GM21526 (cell line): Measurements from ENCODE around the gene ZNF433.
"Not testable (repeated sequence)": the region's sequence is repeated elsewhere in the genome, so short reads cannot be mapped to it uniquely, and the experiment has no call there.

Experiments
- ATAC-seq: cut with Tn5 transposase; IDR thresholded peaks from one replicate; pipeline ENCODE4 v1.9.1; 2021; ENCODE audit warnings: moderate library complexity; ENCODE audit not compliant: unreplicated experiment, low FRiP score

ZNF433 gene

DNA sequence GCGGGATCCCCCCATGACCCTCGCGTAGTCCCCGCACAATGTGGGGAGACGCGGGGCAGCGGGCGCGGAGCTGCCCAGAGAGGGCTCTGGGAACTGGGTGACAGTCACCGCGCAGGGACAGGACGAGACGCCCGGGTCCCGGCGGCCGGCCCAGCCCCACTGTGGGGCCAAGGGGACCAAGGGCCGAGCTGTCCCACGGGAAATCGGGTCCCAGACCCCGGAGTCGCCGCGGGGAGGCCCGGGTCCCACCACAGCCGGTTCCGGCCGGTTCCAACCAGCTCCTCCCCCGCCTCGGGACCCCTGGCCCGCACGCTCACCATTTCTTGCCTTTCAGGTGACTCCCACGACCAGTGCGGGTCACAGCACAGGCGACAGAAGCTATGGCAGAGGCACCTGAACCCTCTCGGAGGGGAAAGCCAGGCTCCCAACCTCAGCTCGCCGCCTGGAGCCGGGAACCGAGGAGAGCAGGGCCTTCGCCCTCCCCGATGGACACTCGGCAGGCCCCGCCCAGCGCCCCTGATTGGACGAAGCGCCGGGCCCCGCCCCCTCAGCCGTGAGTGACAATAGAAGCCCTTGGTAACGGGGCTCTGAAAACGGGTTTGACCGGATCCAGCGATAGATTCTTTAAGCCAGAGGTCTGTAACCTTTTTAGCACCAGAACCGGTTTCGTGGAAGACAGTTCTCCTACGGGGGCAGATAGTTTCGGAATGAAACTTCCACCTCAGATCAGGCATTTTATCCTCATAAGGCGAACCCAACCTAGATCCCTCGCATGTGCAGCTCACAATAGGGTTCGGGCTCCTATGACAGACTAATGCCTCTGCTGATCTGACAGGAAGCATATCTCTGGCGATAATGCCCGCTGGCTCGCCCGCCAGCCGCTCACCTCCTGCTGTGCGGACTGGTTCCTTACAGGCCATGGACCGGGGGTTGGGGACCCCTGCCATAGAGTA, at the start of gene ZNF433:
Gene ZNF433, minus strand, starts transcription at position 460 of the 953 bp plus-strand sequence. Its CDS starts 140 bp downstream, at position 320.
- ATAC-seq: no peak

DNA sequence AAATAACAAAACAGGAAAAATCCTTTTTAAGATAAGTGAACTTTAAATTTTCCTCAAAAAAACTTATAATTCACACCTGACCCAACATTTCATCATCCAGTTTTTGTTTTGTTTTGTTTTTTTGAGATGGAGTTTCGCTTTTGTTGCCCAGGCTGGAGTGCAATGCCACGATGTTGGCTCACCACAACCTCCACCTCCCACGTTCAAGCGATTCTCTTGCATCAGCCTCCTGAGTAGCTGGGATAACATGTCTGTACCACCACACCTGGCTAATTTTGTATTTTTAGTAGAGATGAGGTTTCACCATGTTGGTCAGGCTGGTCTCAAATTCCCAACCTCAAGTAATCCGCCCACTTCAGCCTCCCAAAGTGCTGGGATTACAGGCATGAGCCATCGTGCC, 47.9 kb upstream of the ZNF433 start:
- not testable (repeated sequence) for ATAC-seq

DNA sequence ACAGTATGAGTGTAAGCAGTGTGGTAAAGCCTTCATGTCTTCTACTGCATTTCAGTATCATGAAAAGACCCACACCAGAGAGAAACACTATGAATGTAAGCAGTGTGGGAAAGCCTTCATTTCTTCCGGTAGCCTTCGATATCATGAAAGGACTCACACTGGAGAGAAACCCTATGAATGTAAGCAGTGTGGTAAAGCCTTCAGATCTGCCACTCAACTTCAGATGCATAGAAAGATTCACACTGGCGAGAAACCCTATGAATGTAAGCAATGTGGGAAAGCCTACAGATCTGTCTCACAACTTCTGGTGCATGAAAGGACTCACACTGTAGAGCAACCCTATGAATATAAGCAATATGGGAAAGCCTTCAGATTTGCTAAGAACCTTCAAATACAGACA, 41.9 kb upstream of the ZNF433 start:
- no peak for ATAC-seq

GRCh38 chr19:12076331-12076730, 40.9 kb upstream of the ZNF433 start:
- not testable (repeated sequence) for ATAC-seq

DNA sequence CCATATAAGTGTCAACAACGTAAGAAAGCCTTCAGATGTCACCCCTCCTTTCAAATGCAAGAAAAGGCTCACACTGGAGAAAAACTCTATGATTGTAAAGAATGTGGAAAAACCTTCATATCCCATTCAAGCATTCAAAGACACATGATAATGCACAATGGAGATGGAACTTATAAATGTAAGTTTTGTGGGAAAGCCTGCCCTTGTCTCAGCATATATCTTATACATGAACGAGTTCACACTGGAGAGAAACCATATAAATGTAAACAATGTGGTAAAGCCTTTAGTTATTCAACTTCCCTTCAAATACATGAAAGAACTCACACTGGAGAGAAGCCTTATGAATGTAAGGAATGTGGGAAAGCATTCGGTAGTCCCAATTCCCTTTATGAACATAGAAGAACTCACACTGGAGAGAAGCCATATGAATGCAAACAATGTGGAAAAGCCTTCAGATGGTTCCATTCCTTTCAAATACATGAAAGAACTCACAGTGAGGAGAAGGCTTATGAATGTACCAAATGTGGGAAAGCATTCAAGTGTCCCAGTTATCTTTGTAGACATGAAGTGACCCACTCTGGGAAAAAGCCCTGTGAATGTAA, 40.2 kb upstream of the ZNF433 start:
- ATAC-seq: no peak

DNA sequence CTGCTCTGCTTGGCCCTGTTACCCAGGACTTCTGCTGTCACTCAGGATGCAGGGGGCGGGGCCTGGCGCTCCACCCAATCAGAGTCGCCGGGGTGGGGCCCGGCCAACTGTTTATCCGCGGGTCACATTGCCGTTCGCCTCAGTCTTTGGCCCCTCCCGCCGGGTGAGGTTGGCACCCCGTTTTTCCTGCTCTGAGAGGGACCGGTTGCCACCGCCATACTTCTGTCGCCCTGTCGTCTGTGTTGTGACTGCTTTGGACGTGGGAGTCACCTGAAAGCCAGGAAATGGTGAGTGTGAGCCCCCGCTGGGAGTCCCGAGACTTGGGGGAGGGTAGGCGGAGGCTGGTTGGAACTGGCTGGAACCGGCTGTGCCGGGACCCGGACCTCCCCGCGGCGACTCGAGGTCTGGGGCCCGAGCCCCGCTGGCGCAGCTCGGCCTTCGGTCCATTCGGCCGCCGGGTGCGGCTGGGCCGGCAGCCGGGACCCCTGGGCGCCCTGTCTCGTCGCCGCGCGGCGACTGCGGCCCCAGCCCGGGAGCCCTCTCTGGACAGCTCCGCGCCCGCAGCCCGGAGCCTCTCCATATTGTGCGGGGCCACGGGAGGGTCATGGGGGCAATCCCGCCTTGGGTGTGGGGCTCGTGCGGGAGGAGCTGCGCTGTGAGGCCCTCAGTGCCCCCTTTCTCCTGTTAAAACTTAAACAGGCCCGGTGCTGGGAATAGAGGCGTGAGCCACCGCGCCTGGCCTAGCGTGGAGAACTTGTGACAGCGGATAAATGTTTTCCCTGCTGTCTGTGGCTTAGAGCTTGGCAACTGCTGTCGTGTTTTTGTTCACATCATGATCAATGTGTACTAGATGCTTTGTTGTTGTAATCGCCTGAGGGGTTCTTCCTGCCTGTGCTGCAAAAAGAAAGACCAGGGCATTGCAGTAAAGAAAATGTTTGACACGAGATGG, 29.4 kb upstream of the ZNF433 start, which contains the start of gene ZNF844:
Gene ZNF844, plus strand, starts transcription at position 142 of the 949 bp plus-strand sequence. Its CDS starts 143 bp downstream, at position 285.
- ATAC-seq: no peak

- ATAC-seq: no peak
Measured at GRCh38 chr19:12055784-12056183, 20.3 kb upstream of the ZNF433 start.

DNA sequence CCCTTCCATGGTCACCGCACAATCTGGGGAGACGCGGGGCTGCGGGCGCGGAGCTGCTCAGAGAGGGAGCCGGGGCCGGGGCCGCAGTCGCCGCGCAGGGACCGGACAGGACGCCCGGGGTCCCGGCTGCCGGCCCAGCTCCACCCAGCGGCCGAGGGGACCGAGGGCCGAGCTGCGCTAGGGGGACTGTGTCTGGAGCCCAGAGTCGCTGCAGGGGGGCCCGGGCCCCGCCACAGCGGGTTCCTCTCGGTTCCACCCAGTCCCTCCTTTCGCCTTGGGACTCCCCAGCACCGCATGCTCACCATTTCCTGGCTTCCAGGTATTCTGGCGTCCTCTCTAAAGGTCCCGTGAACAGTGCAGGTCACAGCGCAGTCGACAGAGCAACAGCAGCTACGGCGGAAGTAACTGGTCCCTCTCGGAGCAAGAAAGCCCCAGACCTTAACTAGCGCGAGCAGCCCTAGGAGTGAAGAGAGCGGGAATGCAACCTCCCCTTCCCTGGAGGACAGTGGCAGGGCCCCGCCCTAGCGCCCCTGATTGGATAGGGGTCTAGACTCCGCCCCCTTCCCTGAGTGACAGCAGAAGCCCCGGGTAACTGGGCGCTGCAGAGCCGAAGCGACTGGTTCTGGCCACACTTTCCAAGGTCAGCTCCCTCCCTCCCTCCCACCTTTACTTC, 17.2 kb upstream of the ZNF433 start, which contains the start of gene ZNF878:
Gene ZNF878, minus strand, starts transcription at position 465 of the 673 bp plus-strand sequence. Its CDS starts 160 bp downstream, at position 305.
- peak; percentile 86 for ATAC-seq

DNA sequence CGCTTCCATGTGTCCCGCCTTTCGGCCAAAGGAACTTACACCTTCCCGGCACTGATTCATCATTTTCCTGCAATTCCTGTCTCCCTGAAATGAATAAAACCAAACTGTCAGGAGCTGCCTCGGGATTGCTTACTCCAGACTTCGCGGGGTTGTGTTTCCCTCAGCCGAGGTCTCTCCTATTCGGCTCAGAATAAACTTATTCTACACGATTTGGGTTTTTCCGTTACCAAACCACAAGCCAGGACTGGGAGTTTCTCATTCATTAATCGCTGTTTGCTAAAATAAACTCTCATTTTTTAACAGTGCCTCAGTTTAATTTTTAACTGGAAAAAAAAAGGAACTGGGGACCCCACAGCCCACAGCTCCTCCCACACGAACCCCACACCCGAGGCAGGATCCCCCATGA, 16.6 kb upstream of the ZNF433 start:
- ATAC-seq: no peak

DNA sequence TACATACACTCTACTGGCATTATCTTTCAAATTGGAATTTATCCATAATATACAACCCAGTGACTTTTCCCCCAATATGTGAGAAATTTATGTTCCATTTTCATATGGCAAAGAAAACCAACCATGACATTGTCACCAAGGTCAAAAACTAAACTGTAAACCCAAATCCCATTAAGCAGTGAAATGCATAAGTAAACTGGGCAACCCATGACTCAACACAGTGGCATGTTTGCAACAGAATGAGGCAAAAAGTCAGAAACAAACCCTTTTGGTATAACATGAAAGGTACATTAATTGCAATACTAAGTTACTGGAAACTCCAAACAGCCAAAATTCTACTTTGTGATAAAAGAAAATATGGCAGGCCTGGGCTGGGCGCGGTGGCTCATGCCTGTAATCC, 12.4 kb upstream of the ZNF433 start:
- ATAC-seq: no peak

DNA sequence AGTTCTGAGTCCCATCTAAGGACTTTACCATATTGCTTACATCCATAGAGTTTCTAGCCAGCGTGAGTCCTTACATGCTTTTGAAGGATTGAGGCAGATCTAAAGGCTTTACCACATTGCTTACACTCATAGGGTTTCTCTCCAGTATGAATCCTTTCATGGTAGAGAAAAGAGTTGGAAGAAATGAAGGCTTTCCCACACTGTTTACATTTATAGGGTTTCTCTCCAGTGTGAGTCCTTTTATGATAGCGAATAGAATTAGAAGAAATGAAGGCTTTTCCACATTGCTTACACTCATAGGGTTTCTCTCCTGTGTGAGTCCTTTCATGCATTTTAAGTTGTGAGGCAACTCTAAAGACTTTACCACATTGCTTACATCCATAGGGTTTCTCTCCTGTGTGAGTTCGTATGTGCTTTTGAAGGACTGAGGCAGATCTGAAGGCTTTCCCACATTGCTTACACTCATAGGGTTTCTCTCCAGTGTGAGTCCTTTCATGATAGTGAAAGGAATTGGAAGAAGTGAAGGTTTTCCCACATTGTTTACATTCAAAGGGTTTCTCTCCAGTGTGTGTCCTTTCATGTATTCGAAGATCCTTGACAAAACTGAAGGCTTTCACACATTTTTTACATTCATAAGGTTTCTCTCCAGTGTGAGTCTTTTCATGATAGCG, 8.4 kb upstream of the ZNF433 start:
- no peak for ATAC-seq

GRCh38 chr19:12042893-12043292, 7.4 kb upstream of the ZNF433 start:
- no peak for ATAC-seq

- no peak for ATAC-seq
Measured at GRCh38 chr19:12034620-12035019, 859 bp downstream of the ZNF433 start.

DNA sequence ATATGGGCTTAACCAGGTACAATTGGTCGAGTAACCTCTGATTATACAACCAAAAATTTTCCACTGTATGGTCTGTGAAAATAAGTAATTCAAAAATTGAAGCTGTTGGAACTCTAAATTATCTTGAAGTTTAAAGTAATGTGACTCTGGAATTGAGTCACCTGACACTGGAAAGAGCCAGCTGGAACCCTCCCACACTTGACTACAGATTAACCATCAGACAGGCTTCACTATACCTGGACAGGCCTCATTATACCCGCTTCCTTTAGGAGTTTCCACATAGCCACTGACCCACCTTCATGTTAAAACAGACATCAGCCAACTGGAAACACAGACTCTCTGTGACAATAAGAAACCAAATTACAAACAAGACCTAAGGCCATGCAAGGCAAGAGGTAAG, 1.3 kb downstream of the ZNF433 start:
- no peak for ATAC-seq

GRCh38 chr19:12015753-12016116, 19.7 kb downstream of the ZNF433 start:
- no peak for ATAC-seq

- ATAC-seq: no peak
Measured at GRCh38 chr19:12015015-12015752, 20.3 kb downstream of the ZNF433 start.

DNA sequence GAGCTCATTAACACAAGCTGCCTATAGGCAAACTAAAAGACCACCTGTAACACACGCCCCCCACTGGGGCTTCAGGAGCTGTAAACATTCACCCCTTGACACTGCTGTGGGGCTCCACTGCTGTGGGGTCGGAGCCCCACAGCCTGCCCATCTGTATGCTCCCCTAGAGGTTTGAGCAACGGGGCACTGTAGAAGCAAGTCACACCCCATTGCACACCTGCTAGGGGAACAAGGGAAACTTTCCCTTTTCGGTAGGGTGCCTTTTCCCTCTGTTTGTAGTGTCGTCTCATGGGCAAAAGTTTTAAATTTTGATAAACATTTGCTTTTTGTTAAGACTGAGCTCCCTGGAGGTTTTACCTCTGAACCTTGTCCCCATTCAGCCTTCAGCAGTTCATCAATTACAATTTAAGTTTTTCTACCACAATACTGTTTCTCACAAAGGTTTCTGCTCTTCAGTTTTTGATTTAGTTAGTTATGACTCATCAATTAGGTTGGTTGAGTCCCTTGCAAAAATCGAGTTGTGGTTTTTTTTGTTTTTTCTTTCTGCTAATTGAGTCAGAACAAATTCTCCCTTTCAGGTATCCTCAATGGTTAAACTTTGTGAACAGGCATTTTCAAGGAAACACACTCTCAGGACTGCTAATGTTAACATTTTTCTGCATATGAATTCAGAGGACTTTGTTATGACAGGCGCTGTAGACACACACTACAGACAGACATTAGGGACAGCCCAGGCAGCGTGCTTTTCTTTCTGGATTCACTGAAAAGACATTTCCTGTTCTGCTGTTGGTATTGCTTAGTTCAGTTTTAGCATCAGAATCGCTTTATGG, 35.1 kb downstream of the ZNF433 start:
- no peak for ATAC-seq

DNA sequence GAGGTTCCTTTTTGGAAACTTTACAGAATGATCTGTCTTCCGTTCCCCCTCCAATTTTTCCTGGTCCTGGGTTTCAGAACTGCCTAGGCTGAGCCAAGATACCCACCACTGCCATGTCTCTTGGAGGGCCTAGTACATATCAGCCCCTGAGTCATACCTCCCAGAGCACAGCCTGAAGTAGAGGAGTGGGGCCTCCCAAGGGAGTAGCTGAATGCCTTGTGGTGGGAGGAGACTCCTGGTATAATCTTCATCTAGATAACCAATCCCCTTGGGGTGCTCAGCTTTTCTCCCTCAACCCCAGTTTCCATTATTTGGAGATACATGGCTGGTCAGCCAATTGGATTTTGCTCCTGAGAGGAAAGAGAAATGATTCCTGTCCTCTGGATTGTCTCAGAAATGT, 40.3 kb downstream of the ZNF433 start:
- ATAC-seq: no peak
